ENCODE measurements around the gene PRPH.

Gene PRPH

DNA sequence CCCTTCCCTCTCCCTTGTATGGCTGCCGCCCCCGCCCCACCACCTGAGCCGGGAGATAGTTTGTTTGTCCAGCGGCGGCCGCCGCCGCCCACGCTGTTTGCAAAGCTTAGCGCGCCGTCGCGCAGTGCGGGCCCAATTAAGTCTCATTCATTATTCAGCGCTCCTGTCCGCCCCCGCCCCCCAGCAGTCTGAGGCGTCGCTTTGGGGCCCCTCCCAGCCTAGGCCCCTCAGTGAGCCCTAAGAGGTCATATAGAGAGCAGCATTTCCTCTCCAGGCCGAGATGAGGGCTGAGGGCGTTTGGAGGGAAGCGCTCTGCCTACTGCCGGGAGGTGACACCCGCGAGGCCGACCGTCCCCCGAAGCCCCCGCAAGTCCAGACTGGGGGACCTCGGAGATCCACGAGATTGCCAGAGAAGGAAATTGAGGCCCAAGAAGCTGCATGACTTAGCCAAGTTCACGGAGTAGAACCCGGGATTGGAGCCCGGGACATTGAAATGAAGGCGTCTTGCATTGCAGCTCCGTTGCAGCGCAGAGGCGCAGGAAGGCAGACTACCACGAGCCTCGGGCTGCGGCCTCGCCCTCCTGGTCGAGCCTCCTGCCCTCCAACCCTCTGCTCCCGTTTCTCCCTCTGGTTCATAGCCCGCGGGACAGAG lies 51.8 kb downstream of the PRPH start, which contains the start of gene DNAJC22:
TSS of gene DNAJC22 (plus strand) at position 230 of the 652 bp plus-strand sequence. CDS start 1,985 bp downstream, outside the sequence.
- no peak for DNase-seq (ENCODE audit: low read depth)

DNA sequence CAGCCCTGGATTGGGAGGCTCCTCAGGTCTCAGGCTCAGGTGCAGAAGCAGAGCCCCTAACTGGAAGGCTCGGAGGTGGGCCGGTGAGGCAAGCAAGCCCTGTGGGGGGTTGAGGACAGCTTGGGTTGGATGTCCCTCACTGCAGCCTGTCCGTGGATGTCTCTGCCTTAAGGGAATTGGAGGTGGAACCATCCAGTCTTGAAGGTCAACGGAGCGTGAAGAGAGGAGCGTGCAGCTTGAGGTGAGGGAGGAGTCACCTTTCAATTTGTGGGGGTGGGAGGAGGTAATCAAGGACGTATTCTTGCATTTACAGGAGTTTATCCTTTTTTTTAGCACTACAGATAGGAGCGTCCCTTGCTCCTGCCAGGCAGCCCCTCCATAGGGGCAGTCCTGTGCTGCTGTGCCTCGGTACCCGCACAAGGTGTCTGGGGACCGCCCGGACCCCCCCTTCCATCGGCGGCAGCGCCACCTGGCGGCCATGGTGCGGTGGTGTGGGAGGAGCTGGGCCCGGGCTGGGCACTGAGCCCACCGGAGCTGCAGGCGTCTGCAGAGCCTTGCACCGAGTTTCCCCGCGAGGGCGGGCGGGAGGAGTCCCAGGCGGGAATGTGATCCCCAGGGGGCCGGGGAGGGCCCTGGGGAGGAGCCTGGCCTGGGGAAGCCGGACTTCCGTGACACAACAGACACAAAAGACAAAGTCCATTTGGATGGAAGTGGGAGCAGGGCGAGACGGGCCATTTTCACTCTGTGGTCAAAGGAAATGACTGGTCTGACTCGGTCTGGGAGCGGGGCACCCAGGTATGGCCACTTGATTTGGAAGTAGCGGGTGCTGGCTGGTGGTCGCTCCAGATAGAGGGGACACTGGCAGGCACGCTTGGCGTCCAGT lies 52.6 kb downstream of the PRPH start:
- DNase-seq (ENCODE audit: low read depth) = peak; percentile 75
